Pancreas (tissue), 10 donors: ENCODE measurements around the gene TMEM121. TPM values are rescaled to one million over a fixed set of nuclear protein-coding genes. Genes with fewer than 3 reads are reported as not detected.

Experiments
- ATAC-seq, 4 donors: fragments of 200-7000 bp; cut with Tn5 transposase; one replicate each; pipeline versions ENCODE4 v1.8.0 to v1.9.1; 2020; ENCODE audit warnings: mild to moderate bottlenecking in 4 of 4, moderate library complexity in 4 of 4
- DNase-seq, 6 donors: peaks; one replicate each; pipeline ENCODE4 v3.0.0-alpha.2; 2020
- FAIRE-seq: peaks from 2 replicates; lab custom pipeline; 2012; peaks lifted over from hg19 to GRCh38; lab: Jason Lieb, UNC
- H3K27ac ChIP-seq, 4 donors: fragments of 200-600 bp; sonication (generic); 1 replicate in 3 of 4; 2 replicates in 1 of 4; pipeline versions ENCODE4 v1.5.0 to v1.8.0; 2020
- H3K27me3 ChIP-seq, 4 donors: fragments of 200-600 bp; one replicate each; pipeline ENCODE4 v1.8.0; 2021
- H3K36me3 ChIP-seq, 3 donors: fragments of 200-600 bp; sonication (generic) in 1 of 3; one replicate each; pipeline versions ENCODE4 v1.5.0 to v1.8.0; 2020 to 2021
- H3K4me1 ChIP-seq, 3 donors: fragments of 200-600 bp; one replicate each; pipeline ENCODE4 v1.8.0; 2021
- H3K4me3 ChIP-seq, 4 donors: fragments of 200-600 bp; sonication (generic) in 2 of 4; one replicate each; pipeline versions ENCODE4 v1.5.0 to v1.8.0; 2020 to 2021
- H3K9me3 ChIP-seq, 4 donors: fragments of 200-600 bp; one replicate each; pipeline ENCODE4 v1.8.0; 2021
- CTCF ChIP-seq, 4 donors: fragments of 200-600 bp; sonication (generic) in 3 of 4; IDR thresholded peaks; one replicate each; pipeline versions ENCODE4 v1.5.0 to v1.8.0; 2021; ENCODE audit warnings: antibody characterized with exemption in 4 of 4
- WGBS, 2 donors: extraction: QIAGEN DNeasy Blood & Tissue Kit; methylation state at CpG; one replicate each; pipeline ENCODE4 v1.1.7; 2013; 5-methylcytosine and 5-hydroxymethylcytosine counted together
- intact Hi-C, 3 donors: fragments of 100-400 bp; cut with DNase I; formaldehyde crosslinking; loops; one replicate each; pipeline versions ENCODE4 v1.11.1 to v1.14.2; 2022
- polyA plus RNA-seq, 2 donors: library from polyadenylated mRNA; stranded (reverse); fragments of 200-250 nt; gene quantifications; one replicate each; pipeline ENCODE4 v1.2.3, GENCODE V29; 2013
- total RNA-seq, 6 donors: library from RNA; stranded (reverse); fragmentation: NEBNext Ultra II Directional in 4 of 6; extraction: Animal tissue kit (Norgen Biotek cat#: 25700) in 4 of 6; gene quantifications; one replicate each; pipeline versions ENCODE4 v1.2.1 to v1.2.4, GENCODE V29; 2021 to 2023
- donor health status: healthy with polysubstance abuse.
- donor health status: DM: no; HTN: no; CAD: no; lungs with moderate emphysema.
- donor health status: DM: no; HTN: no; CAD: no.
- donor health status: control.
- donor health status: control.
- donor health status: Bipolar disorder and iron deficiency.
- donor health status: DM: yes; HTN: yes; CAD: no.
- donor health status: DM: no; HTN: no; CAD: no.
- donor health status: DM: no; HTN: no; CAD: no.
- donor health status: DM: yes; HTN: yes; CAD: no.

The TMEM121 gene
- total and polyA plus RNA-seq, 8 donors: 0.92 to 3.3 (median 1.8) TPM

GRCh38 chr14:105500036-105500725 is 26.2 kb upstream of the TMEM121 start:
- Histone ChIP-seq H3K4me3 (no peak overlapping the region), H3K9me3 (no peaks in the 10 kb centered on the region), H3K27me3 (no peaks in the 10 kb centered on the region), H3K36me3 (no peaks in the 10 kb centered on the region), H3K27ac (no peak overlapping the region), H3K4me1 (no peaks in the 10 kb centered on the region)
- intact Hi-C loops: no loop called here
- 77 to 83% methylated on average over 21 of the region's 21 CpGs for WGBS, 2 donors
- FAIRE-seq (no peak), DNase-seq (peak in 1 of 6 donors; percentile 46), ATAC-seq (no peak)
- TF ChIP-seq CTCF (IDR thresholded peaks at IDR 0.05): no peak

- intact Hi-C loops: no loop called here
- ATAC-seq (no peak), FAIRE-seq (no peak), DNase-seq (no peak)
- no peak overlapping the region for H3K27ac ChIP-seq
- no peak overlapping the region for H3K4me3 ChIP-seq
- WGBS, 2 donors: 58 to 64% methylated on average over 10 of the region's 10 CpGs
- no peaks in the 10 kb centered on the region for H3K9me3 ChIP-seq
- H3K36me3 ChIP-seq: no peaks in the 10 kb centered on the region
- no peaks in the 10 kb centered on the region for H3K27me3 ChIP-seq
- no peak for TF ChIP-seq CTCF (IDR thresholded peaks at IDR 0.05)
- H3K4me1 ChIP-seq: no peaks in the 10 kb centered on the region
Observed at GRCh38 chr14:105500726-105501101, 25.7 kb upstream of the TMEM121 start.

GRCh38 chr14:105501504-105502291 is 24.7 kb upstream of the TMEM121 start:
- Histone ChIP-seq H3K36me3 (no peaks in the 10 kb centered on the region), H3K9me3 (no peaks in the 10 kb centered on the region), H3K4me3 (no peak overlapping the region), H3K27me3 (no peaks in the 10 kb centered on the region), H3K27ac (no peak overlapping the region), H3K4me1 (no peaks in the 10 kb centered on the region)
- intact Hi-C loops: no loop called here
- WGBS, 2 donors: 80 to 81% methylated on average over 13 of the region's 13 CpGs
- no peak for TF ChIP-seq CTCF (IDR thresholded peaks at IDR 0.05)
- FAIRE-seq: no peak
- no peak for ATAC-seq
- peak in 1 of 6 donors; percentile 35 for DNase-seq

DNA sequence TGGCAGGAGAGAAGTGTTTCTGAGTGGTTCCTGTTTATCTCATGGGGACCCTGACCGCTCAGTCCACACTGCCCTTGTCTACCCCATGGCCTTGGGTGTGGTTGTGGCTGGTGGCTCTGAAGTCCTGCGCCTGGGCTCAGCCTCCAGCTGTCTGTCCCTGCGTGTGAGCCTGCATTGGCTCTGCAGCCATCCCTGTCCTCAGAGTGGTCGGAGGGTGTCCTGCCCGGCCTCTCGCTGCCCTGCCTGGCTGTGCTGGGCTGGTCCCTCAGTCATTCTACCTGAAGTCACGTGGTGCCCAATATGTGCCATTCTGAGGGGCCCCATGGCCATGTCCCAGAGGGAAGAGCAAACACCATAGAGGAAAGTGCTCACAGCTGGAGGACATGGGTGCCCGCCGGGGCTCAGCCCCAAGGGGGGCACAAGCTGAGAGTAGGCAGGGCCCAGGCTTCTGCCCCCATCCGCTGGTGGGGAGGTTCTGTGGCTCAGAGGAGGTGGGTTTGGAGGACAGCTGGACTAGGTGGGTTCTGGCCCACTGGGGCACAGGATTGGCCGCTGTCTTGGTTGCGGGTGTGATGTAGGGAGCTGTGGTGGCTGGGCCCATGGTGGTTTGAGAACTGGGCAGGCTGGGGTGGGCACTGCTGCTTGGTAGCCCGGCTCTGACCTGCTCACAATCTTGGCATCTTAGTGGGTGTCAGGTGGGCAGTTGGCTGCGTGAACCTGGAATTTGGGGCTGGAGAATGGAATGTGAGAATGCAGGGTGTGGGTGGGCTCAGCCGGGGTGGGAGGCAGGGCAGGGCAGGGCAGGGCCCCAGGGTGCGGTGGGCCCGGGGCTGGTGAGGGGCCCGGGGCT is 23.7 kb upstream of the TMEM121 start:
- DNase-seq (peak in 1 of 6 donors; percentile 64), FAIRE-seq (no peak)

More for the DNA sequence above, 23.7 kb upstream of the TMEM121 start:
- no peak for ATAC-seq
- WGBS, 2 donors: 78 to 82% methylated on average over 17 to 18 of the region's 18 CpGs
- no peak overlapping the region for H3K27ac ChIP-seq
- H3K4me3 ChIP-seq: no peak overlapping the region
- no peaks in the 10 kb centered on the region for H3K36me3 ChIP-seq
- TF ChIP-seq CTCF (IDR thresholded peaks at IDR 0.05): no peak
- H3K4me1 ChIP-seq: no peaks in the 10 kb centered on the region
- intact Hi-C loops: no loop called here
- H3K27me3 ChIP-seq: no peaks in the 10 kb centered on the region
- H3K9me3 ChIP-seq: no peaks in the 10 kb centered on the region
